GM18511 (cell line): ENCODE results near the gene SLC9A5.

Experiments
- ATAC-seq: cut with Tn5 transposase; IDR thresholded peaks from one replicate; pipeline ENCODE4 v1.9.1; 2021; ENCODE audit warnings: mild to moderate bottlenecking, moderate library complexity; ENCODE audit not compliant: unreplicated experiment

Gene SLC9A5

GRCh38 chr16:67238806-67239470, 9.8 kb upstream of the SLC9A5 start:
- ATAC-seq = no peak

GRCh38 chr16:67240506-67240905, 8.3 kb upstream of the SLC9A5 start:
- no peak for ATAC-seq

- ATAC-seq = no peak
Measured at GRCh38 chr16:67241008-67241900, 7.5 kb upstream of the SLC9A5 start.

- no peak for ATAC-seq
Measured at GRCh38 chr16:67242138-67242730, 6.5 kb upstream of the SLC9A5 start.

- ATAC-seq = no peak
Measured at GRCh38 chr16:67243481-67243880, 5.3 kb upstream of the SLC9A5 start.

- ATAC-seq = peak; percentile 61
Measured at GRCh38 chr16:67244387-67245185, 4.2 kb upstream of the SLC9A5 start.

GRCh38 chr16:67245186-67245585, 3.6 kb upstream of the SLC9A5 start:
- ATAC-seq = no peak

- ATAC-seq = no peak
Measured at GRCh38 chr16:67245674-67246080, 3.1 kb upstream of the SLC9A5 start.

- ATAC-seq = peak; percentile 28
Measured at GRCh38 chr16:67246081-67246755, 2.6 kb upstream of the SLC9A5 start.

- ATAC-seq = peak; percentile 14
Measured at GRCh38 chr16:67246756-67247191, 2.0 kb upstream of the SLC9A5 start.

- peak; percentile 56 for ATAC-seq
Measured at GRCh38 chr16:67247192-67248072, 1.3 kb upstream of the SLC9A5 start, which contains the start of gene FHOD1. Gene FHOD1, minus strand, starts transcription at chr16:67247481. Its CDS starts 71 bp downstream, at chr16:67247410.

- no peak for ATAC-seq
Measured at GRCh38 chr16:67248073-67248400, 742 bp upstream of the SLC9A5 start.

GRCh38 chr16:67249178-67250044, 632 bp downstream of the SLC9A5 start:
- ATAC-seq = no peak

- no peak for ATAC-seq
Measured at GRCh38 chr16:67250045-67250327, 1.2 kb downstream of the SLC9A5 start.

- ATAC-seq = no peak
Measured at GRCh38 chr16:67252609-67253497, 4.1 kb downstream of the SLC9A5 start.

GRCh38 chr16:67254801-67255552, 6.2 kb downstream of the SLC9A5 start:
- ATAC-seq = no peak
